ELR (cell line): ENCODE data around the gene PITRM1.

Source experiments
- DNase-seq: peaks from one replicate; pipeline ENCODE4 v3.0.0-alpha.2; 2015; ENCODE audit warnings: low read depth

Gene PITRM1

DNA sequence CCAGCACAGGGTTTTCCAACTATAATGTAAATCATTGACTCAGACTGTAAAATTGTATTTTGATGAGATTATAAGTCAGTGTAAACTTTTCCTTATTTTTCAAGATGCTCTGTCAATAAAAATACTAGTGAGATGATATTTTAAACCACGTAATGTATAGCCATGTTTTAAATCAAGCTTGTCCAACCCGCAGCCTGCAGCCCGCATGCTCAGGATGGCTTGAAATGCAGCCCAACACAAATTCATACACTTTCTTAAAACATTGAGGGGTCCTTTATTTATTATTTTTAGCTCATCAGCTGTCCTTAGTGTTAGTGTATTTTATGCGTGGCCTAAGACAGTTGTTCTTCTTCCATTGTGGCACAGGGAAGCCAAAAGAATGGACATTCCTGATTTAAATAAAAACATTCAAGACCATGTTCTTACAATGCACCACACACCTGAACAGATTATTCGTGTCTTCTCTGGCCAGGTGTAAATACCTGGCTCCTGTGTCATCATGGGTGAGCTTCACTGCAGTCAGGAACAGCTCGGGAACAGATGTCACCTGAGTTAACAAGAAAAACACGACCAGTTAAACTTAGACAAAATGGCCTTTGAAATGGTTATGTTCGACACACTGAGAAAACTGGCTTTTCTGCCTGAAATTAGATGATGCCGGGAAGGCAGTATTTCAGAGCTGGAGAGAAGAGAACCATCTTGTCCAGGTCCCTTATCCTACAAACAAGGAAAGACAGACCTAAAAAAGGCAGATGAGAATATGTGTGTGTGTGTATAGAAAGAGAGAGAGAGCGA lies 5.9 kb downstream of the PITRM1 start:
- DNase-seq: no peak

DNA sequence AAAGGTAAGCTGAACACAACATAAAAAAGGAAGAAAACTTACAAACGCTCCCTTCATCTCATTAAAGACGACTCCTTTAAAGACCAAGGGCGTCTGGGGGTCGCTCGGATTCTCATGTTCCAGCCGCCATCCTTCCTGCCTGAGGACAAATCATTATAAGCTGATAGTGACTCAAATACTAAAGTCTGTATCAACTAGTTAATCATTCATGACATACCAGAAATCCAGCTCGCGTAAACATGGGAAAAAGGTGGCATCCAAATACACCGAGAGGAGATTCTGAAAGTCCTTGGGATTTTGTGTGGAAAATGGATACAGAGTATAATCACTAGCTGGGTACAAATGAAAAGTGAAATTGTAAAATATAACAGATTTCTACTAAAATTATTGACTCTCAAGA lies 7.4 kb downstream of the PITRM1 start:
- DNase-seq: no peak

DNA sequence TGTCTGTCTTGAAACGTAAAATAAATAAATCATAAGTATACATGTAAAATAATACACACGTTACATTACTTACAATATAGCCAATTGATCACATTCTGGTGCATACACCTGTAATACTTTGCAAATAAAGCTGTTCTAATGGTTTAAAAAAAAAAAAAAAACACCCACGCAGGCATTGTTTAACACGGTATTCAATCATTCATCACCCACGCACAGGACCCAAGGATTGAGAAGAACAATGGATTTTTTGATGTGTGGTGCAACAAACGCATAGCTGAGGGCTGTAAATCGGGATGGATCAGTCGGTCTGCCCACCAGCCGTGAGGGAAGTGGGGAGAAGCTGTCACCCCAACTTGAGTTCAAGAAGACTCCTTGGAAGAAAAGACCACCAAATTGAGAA lies 8.7 kb downstream of the PITRM1 start:
- DNase-seq: no peak

DNA sequence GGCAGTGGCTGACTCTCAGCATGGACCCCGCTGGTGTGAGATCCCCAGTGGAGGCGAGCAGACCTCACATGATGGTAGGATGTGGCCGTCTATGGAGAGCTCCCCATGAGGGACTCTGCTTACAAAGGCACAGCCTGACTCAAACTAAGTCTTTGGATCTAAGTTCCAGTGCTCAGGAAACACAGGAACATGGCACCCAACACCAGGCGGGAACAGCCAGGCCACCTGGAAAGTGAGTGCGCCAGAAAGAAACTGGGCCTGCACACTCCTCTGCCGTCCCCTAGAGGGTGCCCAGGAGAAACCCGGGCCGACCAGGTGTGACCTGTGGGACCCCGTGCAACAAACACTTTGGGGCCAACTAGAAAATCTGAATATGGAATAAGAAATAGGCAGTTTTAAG lies 10.0 kb downstream of the PITRM1 start:
- DNase-seq: no peak

DNA sequence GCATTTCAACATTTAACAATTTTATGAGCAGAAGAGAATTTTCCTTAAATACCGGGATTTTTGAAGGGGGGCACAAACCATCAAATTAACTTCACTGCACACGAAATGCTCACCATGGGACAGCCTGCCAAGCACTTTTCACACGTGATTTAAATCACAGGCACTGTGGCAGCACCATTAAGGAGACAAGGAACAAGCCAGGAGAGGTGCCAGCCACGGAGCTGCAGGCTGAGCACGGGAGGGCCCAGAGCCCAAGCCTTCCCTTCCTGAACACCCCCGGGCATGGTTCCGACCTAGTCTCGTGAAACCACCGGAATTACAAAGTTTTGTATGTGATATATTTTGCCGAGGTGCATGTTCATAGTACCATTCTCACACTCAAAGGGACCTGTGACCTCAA lies 13.4 kb downstream of the PITRM1 start:
- DNase-seq: no peak

DNA sequence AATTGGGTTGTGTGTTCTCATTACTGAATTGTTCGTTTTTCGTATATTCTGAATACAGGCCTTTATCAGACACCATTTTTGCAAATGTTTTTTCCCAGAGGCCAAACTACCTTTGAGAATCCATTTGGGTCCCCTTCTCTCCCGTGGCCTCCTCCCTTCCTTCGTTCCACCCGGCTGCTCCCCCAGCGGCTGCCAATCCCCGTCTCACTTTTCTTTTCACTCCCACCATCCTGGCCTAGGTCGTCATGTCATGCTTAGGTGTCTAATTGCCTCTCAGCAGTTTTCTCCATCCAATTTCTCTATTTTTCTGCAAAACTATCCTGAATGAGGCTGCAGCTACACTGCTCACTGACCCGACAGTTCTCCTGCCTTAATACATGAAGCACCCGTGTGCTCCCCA lies 17.9 kb downstream of the PITRM1 start:
- no peak for DNase-seq

DNA sequence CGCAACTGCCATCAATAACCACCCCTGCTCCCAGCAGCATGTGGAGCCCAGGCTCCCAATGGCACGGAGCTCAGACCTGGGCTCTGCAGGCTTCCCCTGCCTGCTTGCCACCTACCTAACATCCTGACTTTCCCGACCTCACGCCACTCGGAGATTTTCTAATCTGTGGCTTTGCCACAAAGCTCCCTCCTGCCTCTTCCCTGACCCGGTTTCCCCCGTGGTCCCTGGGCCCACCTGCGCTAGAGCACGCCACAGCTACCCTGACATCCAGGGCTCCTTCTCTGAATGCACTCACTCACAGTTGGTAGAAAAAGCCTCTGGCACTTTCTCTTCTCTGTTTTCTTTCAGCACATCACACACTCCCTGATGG lies 20.0 kb downstream of the PITRM1 start:
- no peak for DNase-seq

DNA sequence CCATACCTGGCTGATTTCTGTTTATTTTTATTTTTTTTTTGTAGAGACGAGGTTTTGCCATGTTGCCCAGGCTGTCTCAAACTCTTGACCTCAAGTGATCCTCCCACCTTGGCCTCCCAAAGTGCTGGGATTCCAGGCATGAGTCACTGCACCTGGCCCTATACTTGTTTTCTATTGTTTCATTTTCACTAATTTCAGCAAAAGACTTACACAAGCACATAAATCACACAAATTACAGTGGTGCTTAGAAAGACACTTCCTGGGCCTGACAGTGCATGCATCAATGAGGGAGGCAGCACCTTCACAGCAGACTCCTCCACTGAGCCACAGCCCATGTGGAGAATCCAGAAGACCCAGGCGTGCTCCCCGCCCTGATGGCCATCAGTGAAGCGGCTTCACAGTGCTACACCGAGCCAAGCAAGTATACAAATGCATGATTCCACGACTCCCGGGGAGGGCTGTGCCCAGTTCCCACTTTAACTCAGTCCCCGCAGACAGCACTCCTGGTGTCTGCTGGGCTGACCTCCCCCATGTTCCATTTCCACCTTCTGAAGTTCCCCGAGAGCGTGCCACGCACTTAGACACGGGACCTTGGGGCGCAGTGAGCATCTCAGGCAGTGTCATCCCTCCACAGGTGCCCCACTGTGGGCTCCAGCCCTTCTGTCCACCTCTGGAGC lies 20.6 kb downstream of the PITRM1 start:
- no peak for DNase-seq

DNA sequence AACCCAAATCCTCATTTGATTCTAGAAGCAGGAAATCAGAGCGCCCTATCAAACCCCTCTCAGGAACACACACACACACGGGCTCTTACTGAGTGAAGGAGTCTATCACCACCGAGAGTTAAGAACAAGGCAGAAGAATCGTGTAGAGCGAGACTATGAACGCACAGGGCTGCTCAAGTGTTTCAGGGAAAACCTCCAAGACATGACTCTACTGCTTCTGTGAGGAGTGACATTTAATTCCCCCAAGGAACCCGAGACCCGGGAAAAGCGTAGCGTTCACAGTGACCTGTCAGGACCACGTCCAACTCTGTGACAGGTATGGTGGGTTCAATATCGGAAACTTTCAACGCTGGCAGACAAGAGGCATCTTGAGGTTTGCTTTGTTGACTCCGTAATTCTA lies 21.6 kb downstream of the PITRM1 start:
- DNase-seq: no peak

DNA sequence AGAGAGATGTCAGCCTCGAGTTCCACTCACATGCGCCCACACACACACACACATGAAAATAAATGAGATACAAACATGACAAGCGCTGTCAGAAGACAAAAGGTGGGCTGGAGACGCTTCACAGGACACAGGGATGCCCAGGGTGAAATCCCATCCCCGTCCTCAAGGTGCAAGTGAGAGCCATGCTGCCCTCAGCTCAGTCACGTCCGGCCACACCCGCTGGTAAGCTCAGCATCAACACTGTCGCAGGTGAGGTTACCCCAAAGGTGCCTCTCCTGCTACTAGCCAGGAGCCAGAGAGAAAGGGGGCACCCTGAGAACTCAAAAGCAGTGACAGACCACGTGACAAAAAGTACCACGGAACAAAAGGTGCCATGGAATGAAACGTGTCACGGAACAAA lies 22.2 kb downstream of the PITRM1 start:
- DNase-seq: no peak

DNA sequence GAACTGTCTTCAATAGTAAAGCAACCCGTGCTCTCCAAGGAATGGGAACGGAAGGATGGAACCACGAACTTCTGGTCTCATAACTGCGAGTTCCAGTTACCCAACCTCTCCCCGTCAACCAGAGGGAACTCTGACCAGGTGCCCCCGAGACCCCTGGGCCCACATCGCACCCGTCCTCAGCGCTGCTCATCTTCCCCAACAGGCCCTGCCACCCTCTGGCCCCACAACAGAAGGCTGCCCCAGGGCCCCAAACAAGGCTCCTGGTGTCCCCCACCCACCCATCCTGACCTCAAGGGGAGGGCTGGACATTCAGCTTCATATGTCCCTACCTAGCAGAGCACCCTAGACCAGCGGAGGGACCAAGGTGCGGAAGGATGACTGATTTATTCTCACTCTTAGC lies 22.7 kb downstream of the PITRM1 start:
- no peak for DNase-seq

DNA sequence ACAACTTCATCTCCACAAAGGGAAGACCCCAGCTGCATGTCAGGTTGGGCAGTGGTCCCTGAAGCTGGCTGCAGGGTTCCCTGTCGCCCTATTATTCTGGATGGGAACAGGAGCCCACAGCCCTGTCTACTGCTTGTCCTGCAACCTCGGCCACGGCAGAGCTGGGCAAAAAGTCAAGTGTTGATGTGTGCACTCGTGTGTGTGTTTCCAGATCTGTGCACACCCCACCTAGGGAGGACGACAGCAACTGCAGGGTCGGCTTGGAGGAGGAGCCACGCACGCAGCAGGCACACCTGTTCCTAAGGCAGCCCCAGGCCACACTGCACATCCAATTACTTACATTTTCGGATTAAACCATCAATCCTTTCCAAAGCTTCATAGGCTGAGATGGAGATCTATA lies 23.6 kb downstream of the PITRM1 start:
- no peak for DNase-seq

DNA sequence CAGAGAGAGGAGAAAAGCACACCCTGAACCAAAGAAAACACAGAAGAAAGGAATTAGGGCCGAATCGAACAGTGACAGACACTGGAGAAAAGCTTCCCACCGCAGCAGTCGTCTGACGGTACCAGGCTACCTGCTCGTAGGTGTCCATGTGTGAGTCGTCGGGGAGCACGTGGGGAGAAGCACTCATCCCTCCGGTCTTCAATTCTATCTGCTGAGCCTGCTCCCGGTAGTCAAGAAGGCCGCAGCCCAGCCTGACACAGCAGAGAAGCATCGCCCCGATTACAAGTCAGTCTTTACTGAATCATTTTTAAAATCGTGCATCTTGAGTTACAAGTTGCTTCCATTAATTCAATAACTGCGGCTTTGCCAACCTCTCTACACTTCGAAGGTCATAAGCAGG lies 24.5 kb downstream of the PITRM1 start:
- no peak for DNase-seq

DNA sequence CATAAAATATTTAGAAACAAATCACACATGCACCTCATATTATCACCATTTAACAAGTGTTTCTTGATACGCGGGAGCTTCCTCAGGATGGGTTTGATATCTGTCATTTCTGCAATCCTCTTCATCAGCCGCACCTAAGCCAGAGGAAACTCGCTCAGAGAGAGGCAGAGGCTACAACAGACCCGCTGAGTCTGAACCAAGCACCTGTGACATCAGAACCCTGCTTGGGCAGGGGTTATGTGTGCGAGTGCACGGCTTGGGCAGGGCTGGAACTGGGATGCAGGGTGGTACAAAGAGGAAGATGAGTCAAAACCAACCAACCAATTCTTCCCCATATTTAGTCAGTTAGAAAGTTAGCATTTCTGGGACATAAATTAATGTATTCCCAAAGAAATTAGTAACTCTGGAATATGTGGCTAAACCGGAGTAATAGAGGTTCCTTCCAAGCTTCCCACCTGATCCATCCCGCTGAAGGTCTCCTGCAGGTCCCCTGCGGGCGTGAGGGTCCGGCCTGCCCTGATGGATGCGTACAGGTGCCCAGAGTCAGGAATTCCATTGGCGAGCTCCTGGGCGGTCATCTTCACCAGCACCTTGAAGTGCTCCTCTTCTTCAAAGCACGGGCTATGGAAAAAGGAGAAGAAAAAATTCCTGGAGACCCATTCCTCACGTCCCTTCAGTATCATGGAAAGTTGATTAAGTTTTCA lies 25.3 kb downstream of the PITRM1 start:
- DNase-seq: no peak

DNA sequence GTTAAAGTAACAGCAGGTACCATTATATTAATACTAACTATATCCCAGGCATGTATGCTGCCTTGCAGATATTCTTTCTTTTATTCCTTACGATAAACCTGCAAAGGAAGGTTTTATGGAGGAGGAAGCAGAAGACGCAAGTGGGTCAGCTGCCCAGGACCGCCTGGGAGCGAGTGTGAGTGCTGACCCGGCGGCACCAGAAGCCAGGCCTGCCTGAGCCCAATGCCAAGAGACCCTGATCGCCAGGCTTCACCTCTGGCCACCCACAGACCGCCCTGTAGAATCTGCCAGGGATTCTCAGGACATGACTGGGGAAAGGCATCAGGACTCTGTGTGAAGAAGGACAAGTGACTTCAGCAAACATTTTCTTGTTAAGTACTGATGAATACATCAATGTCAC lies 26.3 kb downstream of the PITRM1 start:
- DNase-seq: no peak

DNA sequence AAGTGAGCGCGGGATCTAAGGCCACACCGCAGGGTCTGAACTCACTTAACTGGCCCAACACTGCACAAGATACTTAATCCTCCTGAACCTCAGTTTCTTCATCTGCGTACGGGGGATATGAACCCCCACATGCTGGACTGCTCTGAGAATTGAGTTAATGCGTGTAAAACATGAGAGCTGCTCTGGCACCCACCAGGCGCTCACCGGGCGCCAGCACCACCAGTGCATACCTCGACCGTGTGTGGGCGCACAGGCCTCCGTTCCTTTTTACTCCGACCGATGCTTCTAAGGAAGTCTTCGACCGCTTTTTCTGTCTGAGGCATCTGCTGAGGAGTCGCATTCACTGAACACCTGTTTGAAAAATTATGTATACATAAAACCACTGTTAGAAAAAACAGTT lies 27.2 kb downstream of the PITRM1 start:
- DNase-seq: no peak

DNA sequence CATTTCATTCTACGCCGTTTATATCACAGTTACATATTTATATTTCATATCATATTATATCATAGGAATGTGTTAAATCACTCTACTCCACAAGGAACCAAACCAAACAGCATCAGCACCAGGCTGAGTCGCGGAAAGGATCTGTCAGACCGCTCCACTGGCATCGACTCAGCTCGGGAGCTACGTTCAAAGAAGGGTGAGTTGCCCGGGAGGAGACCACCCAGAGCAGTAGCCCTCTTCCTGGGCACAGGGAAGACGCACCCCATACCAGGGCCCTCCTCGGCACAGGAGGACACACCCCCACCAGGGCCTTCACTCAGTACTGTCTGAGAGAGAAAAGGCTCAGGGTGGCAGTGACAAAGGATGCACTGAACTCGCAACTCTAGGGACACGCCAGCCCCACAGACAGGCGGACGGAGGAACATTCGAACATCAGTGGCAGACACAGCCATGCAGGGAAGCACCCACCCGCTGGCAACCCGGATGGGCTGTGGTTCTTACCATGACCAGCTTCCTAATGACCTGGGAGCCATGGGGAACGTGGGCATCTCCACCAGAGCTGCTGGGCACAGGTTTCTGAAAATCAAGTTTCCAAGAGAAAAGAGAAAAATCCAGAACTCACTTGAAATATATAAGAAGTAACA lies 28.7 kb downstream of the PITRM1 start:
- no peak for DNase-seq

DNA sequence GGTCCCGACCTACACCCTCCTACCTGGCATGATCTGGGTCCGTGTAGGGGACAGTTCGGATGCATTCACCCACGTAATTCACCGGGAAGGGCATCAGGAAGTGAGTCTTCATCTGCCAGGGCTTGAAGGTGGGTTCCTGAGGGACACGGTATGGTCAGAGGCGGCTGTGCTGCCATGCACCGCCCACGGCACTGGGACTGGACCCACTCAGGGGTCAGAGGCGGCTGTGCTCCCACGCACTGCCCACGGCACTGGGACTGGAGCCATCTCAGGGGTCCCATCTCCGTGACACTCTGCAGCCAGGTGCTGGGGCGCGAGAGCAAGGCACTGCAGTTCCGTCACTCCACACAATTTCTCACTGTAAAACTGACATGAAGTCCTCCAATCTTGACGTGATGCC lies 29.2 kb downstream of the PITRM1 start:
- no peak for DNase-seq

DNA sequence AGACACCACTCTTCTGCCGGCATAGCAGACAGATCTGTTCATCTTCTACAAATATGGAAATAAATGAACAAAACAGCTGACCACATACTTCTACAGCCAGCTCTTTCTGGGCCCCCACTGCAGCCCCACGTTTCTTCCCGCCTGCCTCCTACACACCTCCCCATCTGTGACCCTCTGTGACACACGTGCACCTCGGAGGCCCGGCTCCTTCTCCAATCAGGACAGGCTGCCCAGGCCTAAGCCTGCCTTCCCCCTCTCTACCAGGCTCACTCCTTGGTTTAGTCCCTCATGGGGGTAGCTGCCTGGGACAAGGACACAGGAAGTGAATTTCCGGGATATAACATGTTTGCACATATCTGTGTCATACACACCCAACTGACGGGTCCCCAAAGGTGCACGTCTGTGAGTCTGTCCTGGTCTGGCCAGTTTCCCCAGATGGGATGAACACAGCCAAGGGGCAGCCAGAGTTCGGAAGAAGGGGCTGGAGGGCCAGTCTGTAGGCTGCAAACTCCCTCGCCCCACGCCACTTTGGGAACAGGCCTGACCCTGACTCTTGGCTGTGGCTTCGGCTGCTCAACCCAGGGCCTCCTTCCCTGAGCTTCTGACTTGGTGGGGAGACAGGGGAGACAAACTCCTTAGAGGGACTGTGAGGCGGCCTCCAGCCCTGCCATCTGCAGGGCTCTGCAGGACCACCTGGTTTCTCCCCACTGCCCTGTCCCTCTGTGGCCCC lies 30.3 kb downstream of the PITRM1 start:
- DNase-seq: no peak

DNA sequence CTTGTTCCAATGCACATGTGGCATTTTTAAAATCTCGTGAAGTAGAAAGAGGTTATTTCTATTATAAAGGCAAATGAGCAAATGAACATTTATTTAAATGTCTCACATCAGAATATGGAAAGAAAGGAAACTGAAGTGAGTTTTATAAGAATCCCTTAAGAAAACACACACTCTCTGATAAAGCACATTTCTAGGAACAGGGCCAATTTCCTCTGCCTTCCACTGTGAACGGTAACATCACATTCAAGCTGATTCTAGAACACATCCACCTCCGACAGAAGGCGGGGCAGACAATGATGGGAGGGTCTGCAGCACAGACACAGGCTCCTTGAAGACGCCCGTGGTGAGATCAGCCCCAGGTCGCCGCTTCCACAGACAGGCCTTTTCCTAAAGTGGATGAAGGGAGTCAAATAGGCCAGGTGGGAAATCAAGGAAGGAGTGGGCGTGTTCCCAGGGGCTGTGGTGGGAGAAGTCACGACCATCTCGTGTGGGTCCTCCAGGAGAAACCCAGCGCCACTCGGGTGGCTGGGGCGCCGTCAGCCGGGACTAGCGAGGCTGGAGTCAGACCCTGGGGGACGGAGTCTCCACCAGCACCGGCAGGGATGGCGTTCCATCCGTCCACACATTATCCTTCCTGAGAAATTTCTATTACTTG lies 31.1 kb downstream of the PITRM1 start:
- DNase-seq: no peak

DNA sequence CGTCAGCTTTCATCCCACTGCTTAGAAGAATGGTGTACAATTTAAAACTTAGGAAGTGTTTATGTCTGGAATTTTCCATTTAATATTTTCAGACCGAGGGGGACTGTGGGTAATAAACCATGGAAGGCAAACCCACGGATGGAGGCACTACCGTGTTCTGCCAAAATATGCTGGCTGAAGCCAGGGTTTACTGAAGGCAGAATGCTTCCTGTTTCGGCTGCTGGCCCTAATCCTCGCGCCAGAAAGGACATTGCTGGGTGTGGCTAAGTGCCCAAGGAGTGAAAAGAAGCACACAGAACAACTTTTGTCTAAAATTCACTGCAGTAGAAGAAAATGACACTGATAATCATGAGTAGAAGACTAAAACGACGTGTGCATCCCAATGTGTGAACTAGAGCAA lies 32.3 kb downstream of the PITRM1 start:
- no peak for DNase-seq
